ENCODE results near the gene HCN3.

DNA sequence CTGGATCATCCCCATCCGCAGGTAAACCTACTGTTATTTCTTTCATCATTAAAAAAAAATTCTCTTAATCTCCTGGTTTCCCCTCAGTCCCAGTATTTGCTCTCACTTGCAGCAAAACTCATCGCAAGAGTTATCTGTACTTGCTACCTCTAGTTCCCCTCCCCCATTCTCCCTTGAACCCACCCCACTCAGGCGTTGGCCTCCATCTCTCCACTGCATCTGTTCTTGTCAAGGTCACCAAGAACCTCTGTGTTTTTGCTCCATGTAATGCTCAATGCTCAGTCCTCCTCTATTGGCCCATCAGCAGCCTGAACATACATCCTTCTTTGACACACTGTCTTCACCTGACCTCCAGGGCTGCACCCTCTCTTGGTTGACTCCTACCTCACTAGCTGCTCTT lies 19.4 kb downstream of the HCN3 start:
- TF ChIP-seq, protein P1, sequence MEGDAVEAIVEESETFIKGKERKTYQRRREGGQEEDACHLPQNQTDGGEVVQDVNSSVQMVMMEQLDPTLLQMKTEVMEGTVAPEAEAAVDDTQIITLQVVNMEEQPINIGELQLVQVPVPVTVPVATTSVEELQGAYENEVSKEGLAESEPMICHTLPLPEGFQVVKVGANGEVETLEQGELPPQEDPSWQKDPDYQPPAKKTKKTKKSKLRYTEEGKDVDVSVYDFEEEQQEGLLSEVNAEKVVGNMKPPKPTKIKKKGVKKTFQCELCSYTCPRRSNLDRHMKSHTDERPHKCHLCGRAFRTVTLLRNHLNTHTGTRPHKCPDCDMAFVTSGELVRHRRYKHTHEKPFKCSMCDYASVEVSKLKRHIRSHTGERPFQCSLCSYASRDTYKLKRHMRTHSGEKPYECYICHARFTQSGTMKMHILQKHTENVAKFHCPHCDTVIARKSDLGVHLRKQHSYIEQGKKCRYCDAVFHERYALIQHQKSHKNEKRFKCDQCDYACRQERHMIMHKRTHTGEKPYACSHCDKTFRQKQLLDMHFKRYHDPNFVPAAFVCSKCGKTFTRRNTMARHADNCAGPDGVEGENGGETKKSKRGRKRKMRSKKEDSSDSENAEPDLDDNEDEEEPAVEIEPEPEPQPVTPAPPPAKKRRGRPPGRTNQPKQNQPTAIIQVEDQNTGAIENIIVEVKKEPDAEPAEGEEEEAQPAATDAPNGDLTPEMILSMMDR (IDR thresholded peaks at IDR 0.05) = no peak
- no peak for TF ChIP-seq POLR2A (IDR thresholded peaks at IDR 0.05)

All from lower leg skin (tissue), 3 donors.